NCI-H446 treated with DMSO at 0.1 percent for 48 hours (cell line): ENCODE results near the gene REX1BD.
A peak's percentile ranks its signal among the peaks of the same experiment; 100 is the strongest.
"Not testable (repeated sequence)": the region's sequence is repeated elsewhere in the genome, so short reads cannot be mapped to it uniquely, and the experiment has no call there.

Source experiments
- DNase-seq: peaks from one replicate; lab custom pipeline; 2025; lab: John Stamatoyannopoulos, UW

Gene REX1BD

GRCh38 chr19:18577365-18577914, 11.2 kb upstream of the REX1BD start:
- no peak for DNase-seq

GRCh38 chr19:18580311-18580710, 8.3 kb upstream of the REX1BD start:
- no peak for DNase-seq

- no peak for DNase-seq
Observed at GRCh38 chr19:18586306-18586705, 2.3 kb upstream of the REX1BD start.

GRCh38 chr19:18587561-18587960, 1.0 kb upstream of the REX1BD start:
- no peak for DNase-seq

GRCh38 chr19:18587962-18588610, 512 bp upstream of the REX1BD start:
- no peak for DNase-seq

- DNase-seq, result peak; percentile 70
Observed at GRCh38 chr19:18589380-18590272, 1.0 kb downstream of the REX1BD start.

GRCh38 chr19:18590273-18591272, 2.0 kb downstream of the REX1BD start:
- peak; percentile 51 for DNase-seq

- no peak for DNase-seq
Observed at GRCh38 chr19:18591735-18592385, 3.3 kb downstream of the REX1BD start.

- not testable (repeated sequence) for DNase-seq
Observed at GRCh38 chr19:18592732-18593131, 4.1 kb downstream of the REX1BD start.

- no peak for DNase-seq
Observed at GRCh38 chr19:18593367-18594095, 4.9 kb downstream of the REX1BD start.

- no peak for DNase-seq
Observed at GRCh38 chr19:18594096-18594823, 5.7 kb downstream of the REX1BD start.

GRCh38 chr19:18594824-18595373, 6.3 kb downstream of the REX1BD start:
- no peak for DNase-seq

GRCh38 chr19:18595475-18595874, 6.9 kb downstream of the REX1BD start:
- DNase-seq, result no peak

GRCh38 chr19:18596752-18597157, 8.2 kb downstream of the REX1BD start:
- no peak for DNase-seq

- DNase-seq, result no peak
Observed at GRCh38 chr19:18597809-18598660, 9.4 kb downstream of the REX1BD start.

GRCh38 chr19:18599485-18599884, 10.9 kb downstream of the REX1BD start:
- no peak for DNase-seq

GRCh38 chr19:18600692-18601397, 12.2 kb downstream of the REX1BD start:
- not testable (repeated sequence) for DNase-seq

GRCh38 chr19:18601875-18602274, 13.3 kb downstream of the REX1BD start:
- no peak for DNase-seq
